Gastroesophageal sphincter (tissue), 4 donors: ENCODE results near the gene CCL5. TPM values are rescaled to one million over a fixed set of nuclear protein-coding genes. Genes with fewer than 3 reads are reported as not detected.

ENCODE experiments used
- ATAC-seq: fragments of 150-250 bp; one replicate; pipeline ENCODE4 v1.9.1; 2016; ENCODE audit warnings: mild to moderate bottlenecking, moderate library complexity
- H3K27ac ChIP-seq, 4 donors: fragments of 200-600 bp; sonication (generic) in 3 of 4; 1 replicate in 3 of 4; 2 replicates in 1 of 4; pipeline ENCODE4 v1.5.1; 2016 to 2019
- H3K27me3 ChIP-seq: fragments of 200-600 bp; sonication (generic); one replicate; pipeline ENCODE4 v1.5.1; 2019
- H3K36me3 ChIP-seq, 2 donors: fragments of 200-600 bp; sonication (generic); one replicate each; pipeline ENCODE4 v1.5.1; 2019; ENCODE audit warnings: control low read depth in 1 of 2
- H3K4me1 ChIP-seq, 3 donors: fragments of 200-600 bp; sonication (generic); 1 replicate in 2 of 3; 2 replicates in 1 of 3; pipeline ENCODE4 v1.5.1; 2016 to 2019; ENCODE audit warnings: control low read depth in 2 of 3
- H3K4me3 ChIP-seq, 2 donors: fragments of 200-600 bp; sonication (generic); one replicate each; pipeline ENCODE4 v1.5.1; 2019; ENCODE audit warnings: mild to moderate bottlenecking in 1 of 2, moderate library complexity in 1 of 2
- H3K9me3 ChIP-seq, 3 donors: fragments of 200-600 bp; sonication (generic); one replicate each; pipeline ENCODE4 v1.5.1; 2017 to 2019; ENCODE audit warnings: control low read depth in 2 of 3
- EP300 ChIP-seq: sonication (generic); formaldehyde crosslinking; IDR thresholded peaks from one replicate; pipeline ENCODE4 v1.6.1; 2017; ENCODE audit warnings: antibody characterized with exemption, mild to moderate bottlenecking
- POLR2A ChIP-seq, 2 donors: fragments of 450-650 bp; IDR thresholded peaks; one replicate each; pipeline ENCODE4 v1.6.1; 2017; ENCODE audit warnings: antibody characterized with exemption in 2 of 2, mild to moderate bottlenecking in 2 of 2, moderate library complexity in 1 of 2
- POLR2AphosphoS5 ChIP-seq: sonication (generic); formaldehyde crosslinking; IDR thresholded peaks from one replicate; pipeline ENCODE4 v1.6.1; 2017; ENCODE audit warnings: antibody characterized with exemption
- WGBS, 2 donors: methylation state at CpG; one replicate each; pipeline ENCODE4 v1.1.5; 2018; ENCODE audit warnings: low coverage in 1 of 2; 5-methylcytosine and 5-hydroxymethylcytosine counted together
- total RNA-seq, 4 donors: library from RNA; depleted of rRNA; stranded (reverse); fragments of >200 nt; gene quantifications; one replicate each; pipeline ENCODE4 v1.1.0, GENCODE V29; 2016
- TF ChIP-seq, protein P1 (sequence below), 4 experiments: fragments of 200-600 bp in 2 of 4; fragments of 450-650 bp in 2 of 4; sonication (generic) in 1 of 4; IDR thresholded peaks; one replicate each; pipeline ENCODE4 v1.5.1; 2017 to 2019; ENCODE audit warnings: antibody characterized with exemption in 4 of 4, mild to moderate bottlenecking in 2 of 4, moderate library complexity in 2 of 4

The CCL5 gene
- total RNA-seq, 4 donors from 2014 or later, result 0.78 to 3.8 (median 2.2) TPM

DNA sequence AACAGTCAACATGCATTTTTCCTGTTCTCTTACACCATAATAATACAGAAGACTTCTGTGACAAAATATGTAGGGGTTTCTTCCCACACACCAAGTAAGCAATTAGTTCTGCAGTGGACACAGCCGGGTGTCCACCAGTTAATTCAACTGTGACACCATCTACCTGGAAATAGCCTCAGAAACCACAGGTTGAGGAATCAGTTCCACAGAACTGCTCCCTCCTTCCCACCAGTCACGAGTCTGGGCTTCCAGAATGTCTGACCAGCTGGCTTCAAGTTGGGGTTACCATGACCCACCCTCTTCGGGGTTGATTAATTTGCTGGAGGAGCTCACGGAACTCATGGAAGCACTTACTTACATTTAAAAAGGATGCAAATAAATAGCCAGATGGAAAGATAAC, 13.6 kb upstream of the CCL5 start:
- WGBS, 2 donors, result 89 to 100% methylated on average over 1 of the region's 4 CpGs
- TF ChIP-seq, protein P1, sequence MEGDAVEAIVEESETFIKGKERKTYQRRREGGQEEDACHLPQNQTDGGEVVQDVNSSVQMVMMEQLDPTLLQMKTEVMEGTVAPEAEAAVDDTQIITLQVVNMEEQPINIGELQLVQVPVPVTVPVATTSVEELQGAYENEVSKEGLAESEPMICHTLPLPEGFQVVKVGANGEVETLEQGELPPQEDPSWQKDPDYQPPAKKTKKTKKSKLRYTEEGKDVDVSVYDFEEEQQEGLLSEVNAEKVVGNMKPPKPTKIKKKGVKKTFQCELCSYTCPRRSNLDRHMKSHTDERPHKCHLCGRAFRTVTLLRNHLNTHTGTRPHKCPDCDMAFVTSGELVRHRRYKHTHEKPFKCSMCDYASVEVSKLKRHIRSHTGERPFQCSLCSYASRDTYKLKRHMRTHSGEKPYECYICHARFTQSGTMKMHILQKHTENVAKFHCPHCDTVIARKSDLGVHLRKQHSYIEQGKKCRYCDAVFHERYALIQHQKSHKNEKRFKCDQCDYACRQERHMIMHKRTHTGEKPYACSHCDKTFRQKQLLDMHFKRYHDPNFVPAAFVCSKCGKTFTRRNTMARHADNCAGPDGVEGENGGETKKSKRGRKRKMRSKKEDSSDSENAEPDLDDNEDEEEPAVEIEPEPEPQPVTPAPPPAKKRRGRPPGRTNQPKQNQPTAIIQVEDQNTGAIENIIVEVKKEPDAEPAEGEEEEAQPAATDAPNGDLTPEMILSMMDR (IDR thresholded peaks at IDR 0.05), result no peak
- no peak for TF ChIP-seq POLR2A (IDR thresholded peaks at IDR 0.05)
- no peak for TF ChIP-seq POLR2AphosphoS5
- no peak for TF ChIP-seq EP300
- ATAC-seq, result no peak
- Histone ChIP-seq H3K36me3 (no peaks in the 10 kb centered on the region), H3K27me3 (no peaks in the 10 kb centered on the region), H3K9me3 (no peaks in the 10 kb centered on the region), H3K4me1 (peaks cover 0 to 7% (median 0%) of the 10 kb centered on the region in 3 donors), H3K27ac (no peak overlapping the region), H3K4me3 (no peak overlapping the region)

DNA sequence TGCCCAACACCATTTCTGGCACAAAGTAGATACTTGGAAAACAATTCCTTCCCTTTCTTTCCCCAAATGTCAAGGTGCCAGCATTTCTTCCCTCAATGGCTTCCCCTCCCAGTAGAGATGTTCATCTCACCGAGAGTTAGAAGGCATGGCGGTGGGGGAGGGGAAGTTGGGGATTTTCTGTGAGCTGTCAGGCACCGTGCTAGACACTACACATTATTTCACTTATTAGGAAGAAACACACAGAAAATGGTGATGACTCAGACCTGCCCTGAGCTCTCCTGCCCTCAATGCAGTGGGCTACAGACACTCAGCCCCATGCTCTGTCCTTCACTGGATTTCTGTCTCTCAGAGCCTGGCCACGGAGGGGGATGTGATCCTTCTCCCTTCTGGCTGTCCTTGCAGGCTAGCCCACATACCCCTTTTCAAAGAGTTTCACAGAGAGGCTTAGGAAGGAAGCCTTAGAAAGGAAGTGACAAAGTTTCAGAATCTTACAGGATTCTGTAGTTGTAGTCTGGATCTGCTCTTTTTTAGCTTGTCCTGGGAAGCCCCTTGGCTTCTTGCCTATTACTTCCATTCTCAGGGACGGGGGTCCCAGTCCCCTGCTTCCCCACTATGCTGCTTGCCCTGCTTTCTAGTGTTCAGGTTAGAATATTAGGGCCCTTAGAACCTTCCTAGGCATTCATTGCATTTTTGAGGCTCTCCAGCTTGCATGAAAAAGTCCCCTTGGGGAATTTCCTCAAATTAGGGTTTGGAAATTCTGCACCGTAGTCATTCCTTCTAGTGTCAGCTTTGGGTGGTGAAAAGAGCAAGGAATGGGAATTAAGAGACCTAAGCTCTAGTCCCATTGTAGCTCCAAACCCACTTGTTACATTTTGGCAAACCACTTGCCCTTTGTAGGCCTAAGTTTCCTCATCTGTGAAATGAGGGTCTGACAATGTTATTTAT, 12.2 kb upstream of the CCL5 start:
- Histone ChIP-seq H3K4me1 (peaks cover 0 to 7% (median 0%) of the 10 kb centered on the region in 3 donors), H3K9me3 (no peaks in the 10 kb centered on the region), H3K27ac (no peak overlapping the region), H3K36me3 (no peaks in the 10 kb centered on the region), H3K27me3 (no peaks in the 10 kb centered on the region), H3K4me3 (no peak overlapping the region)
- TF ChIP-seq EP300 (no peak), POLR2A (IDR thresholded peaks at IDR 0.05) (no peak), POLR2AphosphoS5 (no peak)
- TF ChIP-seq, protein P1 (IDR thresholded peaks at IDR 0.05), result no peak
- WGBS, 2 donors, result 0 to 27% methylated on average over 1 to 4 of the region's 6 CpGs
- no peak for ATAC-seq

DNA sequence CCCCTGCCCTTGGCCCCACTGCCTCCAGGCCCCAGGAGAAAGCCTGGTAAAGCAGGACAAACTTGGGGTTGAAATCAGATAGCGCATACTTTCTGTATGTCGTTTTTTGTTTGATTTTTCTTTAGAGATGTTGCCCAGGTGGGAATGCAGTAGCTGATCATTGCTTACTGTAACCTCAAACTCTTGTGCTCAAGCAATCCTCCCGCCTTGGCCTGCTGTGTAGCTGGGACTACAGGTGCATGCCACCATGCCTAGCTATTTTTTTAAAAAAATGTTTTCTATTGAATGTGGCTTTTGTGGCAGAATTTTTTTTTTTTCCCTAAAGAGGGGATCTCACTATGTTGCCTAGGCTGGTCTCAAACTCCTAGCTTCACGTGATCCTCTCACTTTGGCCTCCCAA, 11.1 kb upstream of the CCL5 start:
- H3K9me3 ChIP-seq, result no peaks in the 10 kb centered on the region
- TF ChIP-seq POLR2AphosphoS5, result no peak
- no peak for TF ChIP-seq EP300
- TF ChIP-seq, protein P1 (IDR thresholded peaks at IDR 0.05), result no peak
- H3K4me3 ChIP-seq, result no peak overlapping the region
- no peaks in the 10 kb centered on the region for H3K27me3 ChIP-seq
- no peak for ATAC-seq
- H3K27ac ChIP-seq, result no peak overlapping the region
- peaks cover 0 to 7% (median 0%) of the 10 kb centered on the region in 3 donors for H3K4me1 ChIP-seq
- 82 to 88% methylated on average over 3 to 4 of the region's 4 CpGs for WGBS, 2 donors
- H3K36me3 ChIP-seq, result no peaks in the 10 kb centered on the region

DNA sequence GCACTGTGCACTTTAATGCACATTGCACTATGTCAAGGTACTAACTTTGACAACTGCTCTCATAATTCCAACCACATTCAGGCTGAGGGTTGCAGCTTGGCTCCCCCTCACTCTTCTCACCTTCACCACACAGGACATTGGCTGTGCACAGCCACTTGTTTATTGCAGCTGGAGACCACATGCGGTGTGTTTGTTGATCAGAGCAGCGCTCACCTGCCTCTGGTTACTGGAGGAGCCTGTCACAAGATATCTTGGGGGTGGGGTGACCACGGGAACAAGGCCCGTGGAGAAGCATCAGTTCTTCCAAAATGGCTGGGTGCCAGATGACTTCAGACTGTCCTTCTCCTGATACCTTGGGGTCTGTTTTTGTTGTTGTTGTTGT, 10.6 kb upstream of the CCL5 start:
- no peaks in the 10 kb centered on the region for H3K27me3 ChIP-seq
- H3K4me1 ChIP-seq, result peaks cover 0 to 7% (median 0%) of the 10 kb centered on the region in 3 donors
- no peak for ATAC-seq
- WGBS, 2 donors, result 70% methylated on average over 2 of the region's 4 CpGs; no CpG with 5 or more reads in 1 of the 2 donors
- H3K36me3 ChIP-seq, result no peaks in the 10 kb centered on the region
- no peaks in the 10 kb centered on the region for H3K9me3 ChIP-seq
- H3K4me3 ChIP-seq, result no peak overlapping the region
- no peak for TF ChIP-seq EP300
- TF ChIP-seq, protein P1 (IDR thresholded peaks at IDR 0.05), result no peak
- no peak for TF ChIP-seq POLR2AphosphoS5
- no peak for TF ChIP-seq POLR2A (IDR thresholded peaks at IDR 0.05)
- H3K27ac ChIP-seq, result no peak overlapping the region
